ENCODE data around the gene CARM1.

DNA sequence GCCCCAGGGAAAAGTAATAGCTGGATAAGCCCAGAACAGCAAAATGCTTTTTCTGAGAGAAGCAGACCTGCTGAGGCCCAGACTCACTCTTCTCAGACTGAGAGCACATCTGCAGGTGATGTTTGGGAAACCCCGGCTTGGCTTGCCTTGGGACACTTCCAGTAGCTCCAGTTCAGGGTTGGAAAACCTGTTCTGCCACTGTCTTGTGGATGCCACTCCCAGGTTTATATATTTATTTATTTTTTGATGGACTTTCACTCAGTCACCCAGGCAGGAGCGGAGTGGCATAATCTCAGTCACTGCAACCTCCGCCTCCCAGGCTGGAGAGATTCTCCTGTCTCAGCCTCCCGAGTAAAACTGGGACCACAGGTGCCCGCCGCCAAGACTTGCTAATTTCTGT is 81.5 kb downstream of the CARM1 start:
- TF ChIP-seq EZH2phosphoT487 (IDR thresholded peaks at IDR 0.05; ENCODE audit: low read length): no peak
- TF ChIP-seq, protein P1, sequence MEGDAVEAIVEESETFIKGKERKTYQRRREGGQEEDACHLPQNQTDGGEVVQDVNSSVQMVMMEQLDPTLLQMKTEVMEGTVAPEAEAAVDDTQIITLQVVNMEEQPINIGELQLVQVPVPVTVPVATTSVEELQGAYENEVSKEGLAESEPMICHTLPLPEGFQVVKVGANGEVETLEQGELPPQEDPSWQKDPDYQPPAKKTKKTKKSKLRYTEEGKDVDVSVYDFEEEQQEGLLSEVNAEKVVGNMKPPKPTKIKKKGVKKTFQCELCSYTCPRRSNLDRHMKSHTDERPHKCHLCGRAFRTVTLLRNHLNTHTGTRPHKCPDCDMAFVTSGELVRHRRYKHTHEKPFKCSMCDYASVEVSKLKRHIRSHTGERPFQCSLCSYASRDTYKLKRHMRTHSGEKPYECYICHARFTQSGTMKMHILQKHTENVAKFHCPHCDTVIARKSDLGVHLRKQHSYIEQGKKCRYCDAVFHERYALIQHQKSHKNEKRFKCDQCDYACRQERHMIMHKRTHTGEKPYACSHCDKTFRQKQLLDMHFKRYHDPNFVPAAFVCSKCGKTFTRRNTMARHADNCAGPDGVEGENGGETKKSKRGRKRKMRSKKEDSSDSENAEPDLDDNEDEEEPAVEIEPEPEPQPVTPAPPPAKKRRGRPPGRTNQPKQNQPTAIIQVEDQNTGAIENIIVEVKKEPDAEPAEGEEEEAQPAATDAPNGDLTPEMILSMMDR (IDR thresholded peaks at IDR 0.05; ENCODE audit: low read length): no peak

Data from MM.1S (cell line).